Measurements from ENCODE around the gene CTAGE8. TPM values are rescaled to one million over a fixed set of nuclear protein-coding genes. Genes with fewer than 3 reads are reported as not detected.
"Not testable (repeated sequence)": the region's sequence is repeated elsewhere in the genome, so short reads cannot be mapped to it uniquely, and the experiment has no call there.

The CTAGE8 gene
- total and polyA plus RNA-seq, 9 donors: 0.40 to 2.0 (median 0.92) TPM; not detected in 1

DNA sequence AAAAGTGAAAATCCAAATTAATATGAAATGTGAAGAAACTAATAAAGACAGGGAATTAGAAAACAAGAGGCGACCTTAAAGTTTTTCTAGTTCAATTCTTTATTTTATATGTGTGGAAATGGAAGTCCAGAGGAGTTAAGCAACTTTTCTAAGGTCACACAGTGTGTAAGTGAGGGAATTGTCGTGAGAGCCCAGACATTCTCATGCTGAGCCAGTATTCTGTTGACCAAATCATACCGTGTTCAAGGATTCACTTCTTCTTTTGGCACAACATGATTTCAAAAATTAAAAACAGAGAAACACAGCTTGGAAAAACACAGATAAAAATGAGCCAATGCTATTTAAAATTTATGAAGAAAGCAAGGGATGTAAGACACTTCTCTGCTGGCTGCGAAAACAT is 42.2 kb downstream of the CTAGE8 start:
- intact Hi-C loops (cut with DNase I); H3K27me3 ChIP-seq: not testable (repeated sequence)
- 31 to 40% (median 34%) methylated on average over 3 of the region's 4 CpGs for whole genome bisulfite sequencing, 3 donors

DNA sequence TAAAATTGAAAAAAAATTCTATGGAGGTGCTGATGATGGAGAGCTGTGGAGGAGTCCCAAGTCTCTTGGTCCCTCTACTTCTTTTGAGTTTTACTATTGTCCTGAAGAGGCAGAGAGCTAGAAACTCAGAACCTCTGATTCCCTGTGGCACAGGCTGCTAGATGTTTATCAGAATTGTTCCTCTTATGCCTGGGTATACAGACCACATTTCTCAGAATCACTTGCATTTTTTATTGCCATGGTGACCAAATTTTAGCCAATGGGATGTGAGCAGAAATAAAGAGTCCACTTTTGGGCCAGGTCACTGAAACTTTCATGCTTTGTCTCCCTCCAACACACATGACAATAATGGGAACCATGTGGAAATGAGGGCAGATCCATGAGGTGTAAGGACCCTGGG is 45.4 kb downstream of the CTAGE8 start:
- H3K4me3 ChIP-seq; H3K4me1 ChIP-seq (ENCODE audit: insufficient read depth); H3K27me3 ChIP-seq; intact Hi-C loops (cut with DNase I); H3K27ac ChIP-seq; H3K9me3 ChIP-seq; H3K36me3 ChIP-seq; DNase-seq: not testable (repeated sequence)

More for the DNA sequence above, 42.2 kb downstream of the CTAGE8 start:
- DNase-seq: peak in 1 of 5 donors; percentile 11
- H3K4me3 ChIP-seq; H3K27ac ChIP-seq; H3K4me1 ChIP-seq (ENCODE audit: insufficient read depth); H3K36me3 ChIP-seq; H3K9me3 ChIP-seq: not testable (repeated sequence)

DNA sequence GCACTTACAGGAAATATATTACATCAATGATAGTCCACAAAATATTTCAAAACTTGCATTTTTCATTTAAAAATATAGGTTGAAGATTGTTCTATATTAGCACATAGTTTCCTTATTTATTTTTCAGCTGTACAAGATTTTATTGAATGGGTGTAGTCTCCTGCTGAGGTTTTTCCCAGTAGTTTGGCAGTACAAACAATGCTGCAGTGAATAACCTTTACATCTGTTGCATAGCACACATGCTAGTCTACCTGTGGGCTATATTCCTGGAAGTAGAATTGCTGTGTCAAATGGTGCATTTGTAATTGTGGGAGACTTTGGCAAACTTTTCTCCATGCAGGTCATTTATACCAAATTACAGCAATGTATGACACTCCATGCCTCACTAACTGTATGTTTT is 48.6 kb downstream of the CTAGE8 start:
- intact Hi-C loops (cut with DNase I); H3K36me3 ChIP-seq; H3K27ac ChIP-seq; DNase-seq; H3K4me3 ChIP-seq; H3K9me3 ChIP-seq; H3K4me1 ChIP-seq (ENCODE audit: insufficient read depth); H3K27me3 ChIP-seq: not testable (repeated sequence)

DNA sequence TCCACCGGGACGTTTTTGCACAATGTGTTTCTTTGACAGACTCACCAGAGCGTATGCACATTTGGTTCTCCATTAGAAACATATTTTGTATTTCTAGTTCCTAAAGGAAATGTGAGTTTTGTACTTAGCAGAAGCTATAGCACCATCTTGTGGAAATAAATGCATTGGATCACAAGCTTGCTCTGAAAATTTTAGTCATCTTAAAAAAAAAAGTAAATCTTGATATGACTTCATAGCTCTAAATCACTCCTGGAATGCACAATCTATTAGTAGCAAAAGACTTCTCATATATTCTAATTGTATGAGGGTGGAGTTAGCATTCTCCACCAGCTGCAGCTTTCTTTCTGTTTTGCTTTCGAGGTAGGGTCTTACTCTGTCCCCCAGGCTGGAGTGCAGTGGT is 49.9 kb downstream of the CTAGE8 start:
- H3K9me3 ChIP-seq; H3K27ac ChIP-seq; DNase-seq; H3K36me3 ChIP-seq; intact Hi-C loops (cut with DNase I); H3K4me3 ChIP-seq; H3K27me3 ChIP-seq; H3K4me1 ChIP-seq (ENCODE audit: insufficient read depth): not testable (repeated sequence)
- no CpG with 5 or more reads among the region's 4 CpGs for WGBS, 3 donors

DNA sequence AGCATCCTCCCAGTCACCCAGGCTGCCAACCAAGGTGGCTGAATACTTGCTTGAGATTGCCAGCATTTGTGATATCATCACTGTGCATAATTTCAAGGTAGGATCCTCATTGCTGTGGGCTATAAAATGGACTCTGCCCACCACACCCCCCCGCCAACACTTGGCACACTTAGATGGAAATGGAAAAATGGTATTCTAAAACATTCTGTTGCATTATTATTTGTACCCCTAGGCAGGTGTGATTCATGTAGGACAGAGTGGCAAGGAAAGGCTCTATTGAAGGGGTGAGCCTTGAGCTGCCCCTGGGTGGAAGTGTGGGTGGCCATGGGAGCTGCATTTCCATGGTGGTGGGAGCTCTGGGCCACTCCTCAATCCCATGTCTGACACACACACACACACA is 50.5 kb downstream of the CTAGE8 start:
- H3K27me3 ChIP-seq; H3K9me3 ChIP-seq; H3K4me1 ChIP-seq (ENCODE audit: insufficient read depth); intact Hi-C loops (cut with DNase I); H3K36me3 ChIP-seq; H3K4me3 ChIP-seq; H3K27ac ChIP-seq; DNase-seq: not testable (repeated sequence)
- WGBS, 3 donors: 97 to 100% (median 100%) methylated on average over 1 of the region's 1 CpG

DNA sequence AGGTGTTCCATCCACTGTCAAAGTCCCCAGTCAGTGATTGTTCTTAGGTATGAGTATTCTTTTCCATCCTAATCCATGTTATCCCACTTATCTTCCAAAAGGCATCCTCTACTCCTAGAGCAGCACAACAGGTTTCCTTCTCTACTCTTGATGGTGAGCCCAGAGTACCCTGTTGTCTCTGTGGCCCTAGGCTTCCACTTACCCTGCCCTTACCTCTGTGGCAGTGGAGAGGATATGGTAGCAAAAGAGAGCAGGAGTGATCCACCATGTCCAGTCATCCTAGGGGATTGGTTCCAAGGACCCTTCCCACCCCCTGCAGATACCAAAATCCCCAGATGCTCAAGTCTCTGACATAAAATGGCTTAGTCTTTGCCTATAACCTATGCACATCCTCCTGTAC is 51.9 kb downstream of the CTAGE8 start:
- H3K36me3 ChIP-seq; H3K9me3 ChIP-seq; H3K27ac ChIP-seq; H3K4me3 ChIP-seq; H3K27me3 ChIP-seq; H3K4me1 ChIP-seq (ENCODE audit: insufficient read depth); intact Hi-C loops (cut with DNase I); DNase-seq: not testable (repeated sequence)

Other genes with a start within 250 kb of the CTAGE8 start
- not detected for gene OR2A5, start 220.3 kb downstream of the CTAGE8 start, total RNA-seq
- not detected for gene OR2A5, start 220.3 kb downstream of the CTAGE8 start, polyA plus RNA-seq
- gene OR2A25, start 199.5 kb downstream of the CTAGE8 start, total RNA-seq: not detected
- not detected for gene OR2A25, start 199.5 kb downstream of the CTAGE8 start, polyA plus RNA-seq
- not detected for gene OR2A12, start 183.0 kb downstream of the CTAGE8 start, total RNA-seq
- gene OR2A12, start 183.0 kb downstream of the CTAGE8 start, polyA plus RNA-seq: not detected
- not detected for gene OR2A2, start 159.7 kb downstream of the CTAGE8 start, total RNA-seq
- not detected for gene OR2A2, start 159.7 kb downstream of the CTAGE8 start, polyA plus RNA-seq
- not detected for gene OR2A14, start 146.1 kb downstream of the CTAGE8 start, total RNA-seq
- gene OR2A14, start 146.1 kb downstream of the CTAGE8 start, polyA plus RNA-seq: not detected
- 10 to 100 TPM in 1 of 7 donors, 1 to 10 TPM in 5, under 1 TPM in 1; 0.92 to 11.1 (median 1.5) TPM for gene CTAGE4, start 85.8 kb downstream of the CTAGE8 start, total RNA-seq
- 1 to 10 TPM; 1.2 to 1.7 TPM for gene CTAGE4, start 85.8 kb downstream of the CTAGE8 start, polyA plus RNA-seq
- gene ARHGEF35, start 73.5 kb downstream of the CTAGE8 start, total RNA-seq: 1 to 10 TPM; 3.8 to 6.5 (median 4.1) TPM
- gene ARHGEF35, start 73.5 kb downstream of the CTAGE8 start, polyA plus RNA-seq: 10 to 100 TPM in 1 of 2 donors, 1 to 10 TPM in 1; 2.9 to 14.8 TPM
- gene OR2A42, start 29.7 kb downstream of the CTAGE8 start, total RNA-seq: under 1 TPM in 6 of 7 donors, not detected in 1; 0.10 to 0.50 (median 0.22) TPM
- under 1 TPM; 0.17 to 0.65 TPM for gene OR2A42, start 29.7 kb downstream of the CTAGE8 start, polyA plus RNA-seq
- gene OR2A7, start 4.5 kb downstream of the CTAGE8 start, total RNA-seq: 10 to 100 TPM in 1 of 7 donors, 1 to 10 TPM in 6; 2.8 to 22.6 (median 3.8) TPM
- gene OR2A7, start 4.5 kb downstream of the CTAGE8 start, polyA plus RNA-seq: 1 to 10 TPM in 1 of 2 donors, under 1 TPM in 1; 0.92 to 3.3 TPM
- gene OR2A1, start 43.1 kb upstream of the CTAGE8 start, total RNA-seq: 1 to 10 TPM in 1 of 7 donors, under 1 TPM in 6; 0.24 to 1.1 (median 0.40) TPM
- gene OR2A1, start 43.1 kb upstream of the CTAGE8 start, polyA plus RNA-seq: under 1 TPM; 0.16 to 0.27 TPM
- gene ARHGEF5, start 86.1 kb upstream of the CTAGE8 start, total RNA-seq: 10 to 100 TPM in 6 of 7 donors, 1 to 10 TPM in 1; 5.4 to 36.5 (median 11.2) TPM
- 1 to 10 TPM; 4.0 to 9.6 TPM for gene ARHGEF5, start 86.1 kb upstream of the CTAGE8 start, polyA plus RNA-seq
- gene NOBOX, start 134.4 kb upstream of the CTAGE8 start, total RNA-seq: not detected
- under 1 TPM in 1 of 2 donors, not detected in 1; 0.36 TPM for gene NOBOX, start 134.4 kb upstream of the CTAGE8 start, polyA plus RNA-seq